Left ventricle myocardium superior (tissue), 1 donor: ENCODE measurements around the gene SCLY. TPM values are rescaled to one million over a fixed set of nuclear protein-coding genes. Genes with fewer than 3 reads are reported as not detected.
"Not testable (repeated sequence)": the region's sequence is repeated elsewhere in the genome, so short reads cannot be mapped to it uniquely, and the experiment has no call there.

Experiments used
- ATAC-seq: fragments of 200-7000 bp; cut with Tn5 transposase; one replicate; pipeline ENCODE4 v1.9.1; 2020; ENCODE audit warnings: mild to moderate bottlenecking, moderate library complexity
- DNase-seq: peaks from one replicate; pipeline ENCODE4 v3.0.0-alpha.2; 2020
- intact Hi-C: fragments of 100-400 bp; cut with micrococcal nuclease; formaldehyde crosslinking; loops from one replicate; pipeline ENCODE4 v1.11.0; 2022
- total RNA-seq: library from RNA; stranded (reverse); fragmentation: NEBNext Ultra II Directional; extraction: Animal tissue kit (Norgen Biotek cat#: 25700); gene quantifications from one replicate; pipeline ENCODE4 v1.2.1, GENCODE V29; 2021
- donor health status: DM: no; HTN: yes; CAD: no; lungs with severe emphysema.

Gene SCLY
- total RNA-seq, 1 donor from 2014 or later: 14.7 TPM

GRCh38 chr2:238065071-238065846 lies 4.5 kb downstream of the SCLY start:
- DNase-seq: no peak
- no peak for ATAC-seq
- intact Hi-C loops: no loop called here

- intact Hi-C loops: no loop called here
- ATAC-seq: no peak
These were observed 5.4 kb downstream of the SCLY start for GRCh38 chr2:238066218-238066617.

GRCh38 chr2:238066718-238067117 lies 5.9 kb downstream of the SCLY start:
- DNase-seq, ATAC-seq, intact Hi-C loops: not testable (repeated sequence)

More at GRCh38 chr2:238066218-238066617, 5.4 kb downstream of the SCLY start:
- no peak for DNase-seq

DNA sequence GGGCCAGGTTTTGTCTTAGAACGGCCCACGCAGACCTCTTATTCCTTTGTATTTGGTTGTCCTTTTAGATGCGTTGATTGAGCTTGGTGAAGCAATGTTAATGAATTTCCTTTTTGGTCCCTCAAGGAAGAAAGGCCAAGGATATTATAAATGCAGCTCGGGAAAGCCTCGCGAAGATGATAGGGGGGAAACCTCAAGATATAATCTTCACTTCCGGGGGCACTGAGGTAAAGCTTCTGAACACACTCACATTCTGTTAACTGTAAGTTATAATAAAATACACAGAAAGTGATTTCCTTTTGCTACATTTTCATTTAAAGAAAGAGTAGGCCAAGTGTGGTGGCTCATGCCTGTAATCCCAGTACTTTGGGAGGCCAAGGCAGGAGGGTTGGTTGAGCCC lies 7.1 kb downstream of the SCLY start:
- DNase-seq (no peak), ATAC-seq (no peak)
- intact Hi-C loops: no loop called here

GRCh38 chr2:238069021-238069709 lies 8.4 kb downstream of the SCLY start:
- DNase-seq: no peak
- no peak for ATAC-seq
- intact Hi-C loops: no loop called here

DNA sequence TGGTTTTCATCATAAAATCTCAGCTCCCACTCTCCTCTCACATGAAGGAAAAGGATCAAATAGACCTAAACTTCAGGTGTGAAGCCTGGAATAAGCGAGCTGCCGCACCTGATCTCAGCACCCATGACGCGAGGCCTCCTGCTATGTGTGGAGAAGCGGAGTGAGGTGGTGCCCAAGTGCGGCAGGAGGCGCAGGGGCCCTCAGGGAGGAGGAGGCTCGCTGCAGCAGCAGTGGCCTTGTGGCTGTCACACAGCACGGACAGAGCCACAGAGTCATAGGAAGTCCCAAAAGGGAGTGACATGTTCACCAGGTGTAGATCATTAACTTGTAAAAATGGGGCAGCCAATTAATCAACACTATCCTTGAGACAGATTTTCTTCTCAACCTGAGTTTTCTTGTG lies 9.1 kb downstream of the SCLY start:
- DNase-seq: no peak
- intact Hi-C loops: no loop called here

GRCh38 chr2:238075397-238075796 lies 14.6 kb downstream of the SCLY start:
- DNase-seq (no peak), ATAC-seq (no peak)
- intact Hi-C loops: no loop called here

More for the DNA sequence above, 9.1 kb downstream of the SCLY start:
- ATAC-seq: no peak

- intact Hi-C loops: no loop called here
These were observed 16.5 kb downstream of the SCLY start for GRCh38 chr2:238077292-238077691.

GRCh38 chr2:238079874-238080327 lies 19.1 kb downstream of the SCLY start:
- intact Hi-C loops: no loop called here
- ATAC-seq (no peak), DNase-seq (no peak)

More at GRCh38 chr2:238077292-238077691, 16.5 kb downstream of the SCLY start:
- DNase-seq (no peak), ATAC-seq (no peak)

DNA sequence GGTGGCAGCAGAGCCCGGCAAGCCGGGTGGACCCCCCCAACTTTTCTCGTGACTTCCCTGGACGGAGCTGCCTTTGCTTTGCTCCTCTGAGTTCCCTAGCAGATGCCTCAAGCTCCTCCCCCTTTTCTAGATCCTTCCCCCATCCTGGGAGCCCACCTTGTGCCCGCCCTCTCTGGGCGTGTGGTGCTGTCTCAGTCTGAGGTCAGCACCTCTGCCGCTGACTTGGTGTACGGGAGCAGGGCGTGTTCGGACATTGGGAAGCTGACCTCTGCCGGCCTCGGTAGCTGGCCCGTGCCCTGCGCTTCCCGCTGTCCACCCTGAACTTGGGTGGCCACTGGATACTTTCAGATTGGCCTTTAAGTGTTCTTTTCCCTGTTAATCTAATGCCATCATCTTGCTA lies 19.7 kb downstream of the SCLY start:
- intact Hi-C loops: no loop called here
- ATAC-seq (no peak), DNase-seq (no peak)

- intact Hi-C loops: no loop called here
- ATAC-seq: no peak
- no peak for DNase-seq
These were observed 20.3 kb downstream of the SCLY start for GRCh38 chr2:238081150-238081549.

DNA sequence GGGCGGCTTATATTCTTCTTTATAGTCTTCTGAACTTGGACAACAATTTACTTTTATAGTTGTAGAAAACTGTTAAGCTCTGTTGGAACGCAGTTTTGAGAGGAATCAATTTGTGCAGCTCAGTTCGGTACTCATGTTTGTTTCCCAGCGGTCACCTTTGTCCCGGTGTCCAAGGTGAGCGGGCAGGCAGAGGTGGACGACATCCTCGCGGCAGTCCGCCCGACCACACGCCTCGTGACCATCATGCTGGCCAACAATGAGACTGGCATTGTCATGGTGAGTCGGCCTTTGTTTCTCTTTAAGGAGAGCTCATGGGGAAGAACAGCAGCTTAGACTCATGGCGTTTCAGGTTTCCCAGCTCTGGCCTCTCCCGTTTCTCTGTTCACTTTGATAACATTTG lies 20.8 kb downstream of the SCLY start:
- intact Hi-C loops: no loop called here
- ATAC-seq (no peak), DNase-seq (no peak)

DNA sequence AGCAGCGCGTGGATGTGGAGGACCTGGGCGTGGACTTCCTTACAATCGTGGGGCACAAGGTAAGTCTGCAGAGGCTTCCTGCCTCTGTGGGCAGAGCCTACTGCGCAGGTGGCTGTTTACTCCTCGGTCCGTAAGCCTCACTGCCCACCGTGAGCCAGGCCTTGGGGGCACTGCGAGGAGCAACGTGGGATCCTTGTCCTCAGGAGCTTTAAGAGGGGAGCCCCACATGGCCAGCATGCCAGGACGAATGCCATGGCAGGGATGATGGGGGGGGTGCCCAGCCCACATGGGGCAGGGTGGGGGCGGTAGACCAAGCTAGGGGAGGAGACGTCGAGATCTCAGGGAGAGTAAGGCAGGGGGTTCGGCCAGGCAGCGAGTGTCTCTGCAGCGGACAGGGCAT lies 21.4 kb downstream of the SCLY start:
- intact Hi-C loops: no loop called here
- ATAC-seq: no peak

GRCh38 chr2:238082827-238083226 lies 22.0 kb downstream of the SCLY start:
- no peak for DNase-seq
- ATAC-seq: no peak

More for the DNA sequence above, 21.4 kb downstream of the SCLY start:
- DNase-seq: no peak

DNA sequence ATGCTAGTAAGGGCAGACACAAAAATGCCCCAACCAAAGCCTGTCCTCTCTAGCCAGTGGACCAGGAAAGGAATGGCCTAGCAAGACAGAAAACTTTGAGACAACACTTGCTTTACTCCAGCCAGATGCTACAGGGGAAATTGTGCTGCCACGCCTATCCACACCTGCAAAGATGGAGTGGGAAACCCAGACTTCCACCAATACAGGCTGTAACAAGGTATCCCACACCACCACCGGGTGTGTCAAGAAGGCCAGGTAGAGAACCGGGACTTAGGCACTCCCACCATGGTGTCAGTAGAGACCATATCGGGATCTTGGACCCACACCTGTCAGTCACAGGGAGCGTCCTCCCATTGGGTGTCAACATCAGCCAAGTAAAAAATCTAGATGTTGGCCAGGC lies 23.1 kb downstream of the SCLY start:
- intact Hi-C loops: no loop called here
- ATAC-seq (no peak), DNase-seq (no peak)

More at GRCh38 chr2:238082827-238083226, 22.0 kb downstream of the SCLY start:
- intact Hi-C loops: no loop called here

GRCh38 chr2:238084761-238085160 lies 24.0 kb downstream of the SCLY start:
- intact Hi-C loops: no loop called here
- DNase-seq: no peak
- ATAC-seq: no peak

DNA sequence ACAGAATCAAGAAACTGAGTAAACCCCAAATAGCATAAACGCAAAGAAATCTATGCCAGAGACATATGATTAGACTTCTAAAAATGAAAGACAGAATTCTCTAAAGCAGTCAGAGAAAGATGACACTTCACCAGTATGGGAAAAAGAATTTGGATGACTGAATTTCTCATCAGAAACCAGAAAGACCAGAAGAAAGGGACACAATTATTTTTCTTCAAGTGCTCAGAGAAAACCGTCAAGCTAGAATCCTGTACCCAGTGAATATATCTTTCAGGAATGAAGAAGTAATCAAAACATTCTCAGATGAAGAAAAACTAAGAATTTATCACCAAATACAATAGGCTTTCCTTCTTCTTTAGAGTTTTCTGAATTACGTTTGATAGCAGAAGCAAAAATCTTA lies 25.1 kb downstream of the SCLY start:
- DNase-seq (no peak), ATAC-seq (no peak)
- intact Hi-C loops: no loop called here

GRCh38 chr2:238087211-238087610 lies 26.4 kb downstream of the SCLY start:
- no peak for ATAC-seq
- DNase-seq: no peak
- intact Hi-C loops: no loop called here

DNA sequence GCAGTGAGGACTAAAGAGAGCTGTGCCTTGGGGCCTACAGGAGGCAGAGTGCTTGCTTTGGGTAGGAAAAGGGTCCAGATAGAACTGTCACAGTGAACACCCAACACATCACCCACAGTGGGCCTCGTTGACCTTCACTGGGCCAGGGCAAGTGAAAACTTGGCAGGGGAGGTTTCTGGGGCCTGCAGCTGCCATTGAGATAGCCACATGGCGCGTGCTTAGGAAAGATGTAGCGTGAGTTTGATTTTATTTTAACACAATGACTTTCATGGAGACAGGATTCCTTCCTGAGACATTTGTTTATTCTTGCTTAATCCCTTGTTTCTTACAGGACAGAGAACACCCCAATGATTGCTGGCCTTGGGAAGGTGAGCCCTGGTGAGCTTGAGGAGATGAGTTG lies 30.1 kb downstream of the SCLY start:
- DNase-seq (no peak), ATAC-seq (no peak)
- intact Hi-C loops: no loop called here

DNA sequence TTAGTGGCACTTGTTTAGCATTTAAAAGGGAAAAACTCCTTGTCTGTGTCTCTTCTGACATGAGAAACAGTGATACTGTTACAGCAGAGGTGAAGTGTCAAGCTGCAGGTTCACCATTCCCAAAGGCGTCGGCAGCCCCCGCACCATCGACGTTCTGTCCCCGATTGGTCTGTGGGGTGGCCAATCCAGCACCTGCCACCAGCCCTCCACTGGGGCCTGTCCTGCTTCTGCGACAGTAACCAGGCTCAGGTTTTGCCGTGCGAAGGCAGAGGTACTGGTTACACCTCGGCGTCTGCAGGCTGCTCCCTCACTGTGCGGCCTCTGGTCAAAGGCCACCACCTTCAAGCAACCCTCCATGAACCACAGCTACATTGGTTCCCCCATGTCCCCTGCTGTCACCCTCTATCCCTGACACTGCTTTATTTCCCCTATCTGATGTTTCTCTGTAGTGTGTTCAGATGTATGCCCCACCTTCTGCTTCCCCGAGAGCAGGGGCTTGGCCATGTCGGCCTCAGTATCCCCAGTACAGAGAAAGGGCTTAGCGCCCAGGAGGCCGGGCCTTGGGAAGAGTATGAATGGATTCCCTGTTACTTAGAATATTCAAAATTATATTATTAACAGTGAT lies 30.7 kb downstream of the SCLY start:
- DNase-seq: no peak
- intact Hi-C loops: no loop called here
- no peak for ATAC-seq
